ENCODE results near the gene TMIE.

DNA sequence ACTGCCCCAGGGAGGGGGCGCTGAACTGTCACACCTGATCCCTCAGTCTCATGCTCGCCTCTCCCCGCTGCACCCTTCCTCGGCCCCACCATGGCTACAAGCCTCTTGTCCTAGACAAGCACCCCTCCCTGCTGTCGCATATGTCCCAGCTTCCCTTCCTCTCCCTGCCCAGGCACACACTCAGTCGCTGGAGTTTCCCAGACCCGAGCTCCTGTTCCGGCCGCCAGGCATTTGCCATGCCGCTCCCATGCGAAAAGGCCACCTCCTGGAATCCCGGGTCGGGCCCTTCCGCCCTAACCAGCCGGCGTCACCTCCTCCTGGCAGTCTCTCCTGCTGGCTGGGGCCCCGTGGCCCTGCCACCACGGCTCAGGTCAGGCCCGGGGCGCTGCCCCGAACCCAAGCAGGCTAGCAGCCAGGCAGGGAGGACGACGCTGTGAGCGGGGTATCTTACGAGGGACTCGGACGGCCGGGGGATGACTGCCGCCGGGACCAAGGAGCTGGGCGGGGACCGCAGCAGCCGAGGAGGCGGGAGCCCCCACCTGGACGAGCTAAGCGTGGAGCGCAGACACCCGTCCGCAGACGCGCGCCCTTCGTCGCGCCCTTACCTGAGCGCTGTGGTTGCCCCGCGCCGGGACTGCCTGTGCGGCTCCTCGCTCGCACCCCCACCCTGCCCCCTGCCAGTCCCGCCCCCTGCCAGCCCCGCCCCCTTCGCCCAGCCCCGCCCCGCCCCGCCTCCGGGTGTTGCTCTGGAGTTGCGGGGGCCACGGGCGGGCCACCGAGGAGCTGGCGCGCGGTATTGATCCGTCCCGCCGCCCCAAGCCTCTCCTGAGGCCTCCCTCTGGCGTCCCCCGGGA, 7.9 kb upstream of the TMIE start, which contains the start of gene ALS2CL:
- TF ChIP-seq, protein P1, sequence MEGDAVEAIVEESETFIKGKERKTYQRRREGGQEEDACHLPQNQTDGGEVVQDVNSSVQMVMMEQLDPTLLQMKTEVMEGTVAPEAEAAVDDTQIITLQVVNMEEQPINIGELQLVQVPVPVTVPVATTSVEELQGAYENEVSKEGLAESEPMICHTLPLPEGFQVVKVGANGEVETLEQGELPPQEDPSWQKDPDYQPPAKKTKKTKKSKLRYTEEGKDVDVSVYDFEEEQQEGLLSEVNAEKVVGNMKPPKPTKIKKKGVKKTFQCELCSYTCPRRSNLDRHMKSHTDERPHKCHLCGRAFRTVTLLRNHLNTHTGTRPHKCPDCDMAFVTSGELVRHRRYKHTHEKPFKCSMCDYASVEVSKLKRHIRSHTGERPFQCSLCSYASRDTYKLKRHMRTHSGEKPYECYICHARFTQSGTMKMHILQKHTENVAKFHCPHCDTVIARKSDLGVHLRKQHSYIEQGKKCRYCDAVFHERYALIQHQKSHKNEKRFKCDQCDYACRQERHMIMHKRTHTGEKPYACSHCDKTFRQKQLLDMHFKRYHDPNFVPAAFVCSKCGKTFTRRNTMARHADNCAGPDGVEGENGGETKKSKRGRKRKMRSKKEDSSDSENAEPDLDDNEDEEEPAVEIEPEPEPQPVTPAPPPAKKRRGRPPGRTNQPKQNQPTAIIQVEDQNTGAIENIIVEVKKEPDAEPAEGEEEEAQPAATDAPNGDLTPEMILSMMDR (optimal IDR thresholded peaks at IDR 0.05 in 1 of 3, IDR thresholded peaks at IDR 0.05 in 1 of 3, conservative IDR thresholded peaks at IDR 0.05 in 1 of 3; ENCODE audit: extremely low read depth in 1 of 3, insufficient read depth in 2 of 3, low read length in 3 of 3) = no peak
- no peak for TF ChIP-seq EZH2 (IDR thresholded peaks at IDR 0.05; ENCODE audit: low read length)
